Tibial nerve (tissue), 3 donors: ENCODE results near the gene COQ5.

ENCODE experiments used
- POLR2A ChIP-seq, 2 donors: fragments of 450-650 bp; IDR thresholded peaks; one replicate each; pipeline ENCODE4 v1.6.1; 2017; ENCODE audit warnings: antibody characterized with exemption in 2 of 2, mild to moderate bottlenecking in 2 of 2, moderate library complexity in 2 of 2
- TF ChIP-seq, protein P1 (sequence below), 5 experiments: fragments of 200-600 bp in 3 of 5; fragments of 450-650 bp in 2 of 5; sonication (generic) in 3 of 5; IDR thresholded peaks; one replicate each; pipeline ENCODE4 v1.5.1; 2016 to 2019; ENCODE audit warnings: antibody characterized with exemption in 5 of 5, mild to moderate bottlenecking in 3 of 5, moderate library complexity in 2 of 5

DNA sequence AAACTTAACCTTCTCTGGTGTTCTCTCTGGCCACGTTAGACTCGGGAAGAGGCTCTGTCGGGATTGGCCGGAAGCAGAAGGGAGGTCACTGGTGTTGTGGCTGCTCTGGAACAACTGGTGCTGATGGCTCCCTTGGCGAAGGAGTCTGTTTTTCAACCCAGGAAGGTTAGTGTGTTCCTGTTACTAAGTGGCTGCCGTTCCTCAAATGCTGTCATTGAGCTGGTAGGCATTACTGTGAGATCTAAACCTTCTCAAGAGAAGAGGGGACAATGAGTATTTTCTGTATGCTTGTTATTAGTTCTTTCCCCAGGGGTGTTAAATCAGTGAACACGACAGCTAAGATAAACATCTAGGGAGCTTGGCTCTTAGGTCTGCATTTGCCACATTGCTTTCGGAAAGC is 33.9 kb upstream of the COQ5 start:
- TF ChIP-seq, protein P1, sequence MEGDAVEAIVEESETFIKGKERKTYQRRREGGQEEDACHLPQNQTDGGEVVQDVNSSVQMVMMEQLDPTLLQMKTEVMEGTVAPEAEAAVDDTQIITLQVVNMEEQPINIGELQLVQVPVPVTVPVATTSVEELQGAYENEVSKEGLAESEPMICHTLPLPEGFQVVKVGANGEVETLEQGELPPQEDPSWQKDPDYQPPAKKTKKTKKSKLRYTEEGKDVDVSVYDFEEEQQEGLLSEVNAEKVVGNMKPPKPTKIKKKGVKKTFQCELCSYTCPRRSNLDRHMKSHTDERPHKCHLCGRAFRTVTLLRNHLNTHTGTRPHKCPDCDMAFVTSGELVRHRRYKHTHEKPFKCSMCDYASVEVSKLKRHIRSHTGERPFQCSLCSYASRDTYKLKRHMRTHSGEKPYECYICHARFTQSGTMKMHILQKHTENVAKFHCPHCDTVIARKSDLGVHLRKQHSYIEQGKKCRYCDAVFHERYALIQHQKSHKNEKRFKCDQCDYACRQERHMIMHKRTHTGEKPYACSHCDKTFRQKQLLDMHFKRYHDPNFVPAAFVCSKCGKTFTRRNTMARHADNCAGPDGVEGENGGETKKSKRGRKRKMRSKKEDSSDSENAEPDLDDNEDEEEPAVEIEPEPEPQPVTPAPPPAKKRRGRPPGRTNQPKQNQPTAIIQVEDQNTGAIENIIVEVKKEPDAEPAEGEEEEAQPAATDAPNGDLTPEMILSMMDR (IDR thresholded peaks at IDR 0.05), result no peak
- TF ChIP-seq POLR2A (IDR thresholded peaks at IDR 0.05), result no peak
